Hepatocyte (in vitro differentiated cells): ENCODE measurements around the gene MFN2. TPM values are rescaled to one million over a fixed set of nuclear protein-coding genes. Genes with fewer than 3 reads are reported as not detected.
A peak's percentile ranks its signal among the peaks of the same experiment; 100 is the strongest.

Source experiments
- DNase-seq: peaks from one replicate; pipeline ENCODE4 v3.0.0-alpha.2; 2016; ENCODE audit warnings: low spot score
- H2AFZ ChIP-seq: fragments of 200-600 bp; sonication (generic); 2 replicates; pipeline ENCODE4 v1.6.0; 2016; ENCODE audit warnings: antibody characterized with exemption, mild to moderate bottlenecking
- H3K27ac ChIP-seq: fragments of 200-600 bp; sonication (generic); 2 replicates; pipeline ENCODE4 v1.5.1; 2016; ENCODE audit warnings: mild to moderate bottlenecking
- H3K27me3 ChIP-seq: fragments of 200-600 bp; sonication (generic); 2 replicates; pipeline ENCODE4 v1.6.1; 2016
- H3K36me3 ChIP-seq: fragments of 200-600 bp; sonication (generic); replicated peaks from 2 replicates; pipeline ENCODE4 v1.5.1; 2016; ENCODE audit warnings: low read depth; ENCODE audit not compliant: insufficient read depth
- H3K4me1 ChIP-seq: fragments of 200-600 bp; sonication (generic); 2 replicates; pipeline ENCODE4 v1.5.1; 2016; ENCODE audit warnings: mild to moderate bottlenecking, moderate library complexity; ENCODE audit not compliant: insufficient read depth
- H3K4me2 ChIP-seq: fragments of 200-600 bp; sonication (generic); 2 replicates; pipeline ENCODE4 v1.6.0; 2016
- H3K4me3 ChIP-seq: fragments of 200-600 bp; sonication (generic); 2 replicates; pipeline ENCODE4 v1.5.1; 2016; ENCODE audit warnings: mild to moderate bottlenecking
- H3K79me2 ChIP-seq: fragments of 200-600 bp; sonication (generic); 2 replicates; pipeline ENCODE4 v1.6.0; 2017; ENCODE audit warnings: mild to moderate bottlenecking
- H3K9me2 ChIP-seq: fragments of 200-600 bp; sonication (generic); replicated peaks from 2 replicates; pipeline ENCODE4 v1.6.0; 2017; ENCODE audit warnings: mild to moderate bottlenecking; ENCODE audit not compliant: insufficient read depth
- H3K9me3 ChIP-seq: fragments of 200-600 bp; sonication (generic); 2 replicates; pipeline ENCODE4 v1.5.1; 2016; ENCODE audit warnings: low read depth, mild to moderate bottlenecking
- H4K20me1 ChIP-seq: fragments of 200-600 bp; sonication (generic); 2 replicates; pipeline ENCODE4 v1.6.0; 2016; ENCODE audit warnings: mild to moderate bottlenecking; ENCODE audit not compliant: insufficient read depth, poor library complexity, severe bottlenecking
- CTCF ChIP-seq: fragments of 200-600 bp; sonication (generic); IDR thresholded peaks from 2 replicates; pipeline ENCODE4 v1.5.1; 2016; ENCODE audit warnings: antibody characterized with exemption, mild to moderate bottlenecking; ENCODE audit not compliant: poor library complexity
- EZH2 ChIP-seq: fragments of 200-600 bp; sonication (generic); IDR thresholded peaks from 2 replicates; pipeline ENCODE4 v1.6.1; 2016; ENCODE audit warnings: antibody characterized with exemption, mild to moderate bottlenecking, borderline replicate concordance
- EZH2phosphoT487 ChIP-seq: fragments of 200-600 bp; sonication (generic); IDR thresholded peaks from one replicate; pipeline ENCODE4 v1.6.1; 2018; ENCODE audit warnings: antibody characterized with exemption, mild to moderate bottlenecking, low read depth, moderate library complexity; ENCODE audit not compliant: unreplicated experiment, severe bottlenecking
- WGBS: methylation state at CpG from one replicate; pipeline ENCODE4 v1.1.6; 2016; ENCODE audit warnings: low lambda C conversion rate; ENCODE audit errors: missing lambda C conversion rate; 5-methylcytosine and 5-hydroxymethylcytosine counted together
- polyA plus RNA-seq: library from polyadenylated mRNA; unstranded; fragments of >200 nt; fragmentation: Nextera tagmentation; extraction: Ambion mirVana; gene quantifications from 2 replicates; pipeline ENCODE4 v1.2.1, GENCODE V29; 2016
- total RNA-seq: library from RNA; depleted of rRNA; stranded (reverse); fragments of >200 nt; gene quantifications from 2 replicates; pipeline ENCODE4 v1.2.3, GENCODE V29; 2014

The MFN2 gene
- total and polyA plus RNA-seq, 2 experiments from 2014 or later, result 43.1 to 54.3 TPM

GRCh38 chr1:11982010-11982392 lies 1.8 kb downstream of the MFN2 start:
- Histone ChIP-seq H3K27me3 (no peaks in the 10 kb centered on the region), H3K4me3 (no peak overlapping the region), H4K20me1 (no peaks in the 10 kb centered on the region), H3K9me3 (no peaks in the 10 kb centered on the region), H2AFZ (no peak overlapping the region), H3K4me1 (peaks cover 37% of the 10 kb centered on the region), H3K79me2 (peaks cover 53% of the 10 kb centered on the region), H3K27ac (peak overlapping the region; percentile 81), H3K36me3 (no peaks in the 10 kb centered on the region), H3K9me2 (no peaks in the 10 kb centered on the region), H3K4me2 (peak overlapping the region; percentile 90)
- TF ChIP-seq EZH2phosphoT487 (no peak), CTCF (no peak), EZH2 (no peak)
- DNase-seq, result no peak
- 84% methylated on average over 3 of the region's 3 CpGs for WGBS

- no peaks in the 10 kb centered on the region for H3K36me3 ChIP-seq
- DNase-seq, result peak; percentile 61
- H2AFZ ChIP-seq, result no peak overlapping the region
- peaks cover 67% of the 10 kb centered on the region for H3K79me2 ChIP-seq
- no peaks in the 10 kb centered on the region for H3K9me3 ChIP-seq
- H3K4me2 ChIP-seq, result peak overlapping the region; percentile 61
- H3K27ac ChIP-seq, result peak overlapping the region; percentile 81
- 62% methylated on average over 5 of the region's 5 CpGs for WGBS
- no peak overlapping the region for H3K4me3 ChIP-seq
- H3K4me1 ChIP-seq, result peaks cover 33% of the 10 kb centered on the region
- TF ChIP-seq CTCF, result no peak
- TF ChIP-seq EZH2phosphoT487, result no peak
- no peak for TF ChIP-seq EZH2
- H3K27me3 ChIP-seq, result no peaks in the 10 kb centered on the region
- H4K20me1 ChIP-seq, result no peaks in the 10 kb centered on the region
- H3K9me2 ChIP-seq, result no peaks in the 10 kb centered on the region
Observed at GRCh38 chr1:11984121-11984520, 3.9 kb downstream of the MFN2 start.

GRCh38 chr1:11984576-11984975 lies 4.3 kb downstream of the MFN2 start:
- TF ChIP-seq CTCF, result no peak
- no peak for TF ChIP-seq EZH2
- TF ChIP-seq EZH2phosphoT487, result no peak
- Histone ChIP-seq H3K36me3 (no peaks in the 10 kb centered on the region), H3K4me1 (peaks cover 28% of the 10 kb centered on the region), H3K79me2 (peaks cover 71% of the 10 kb centered on the region), H2AFZ (no peak overlapping the region), H3K27ac (peak overlapping the region; percentile 81), H3K4me2 (peak overlapping the region; percentile 61), H3K4me3 (no peak overlapping the region), H3K27me3 (no peaks in the 10 kb centered on the region), H3K9me2 (no peaks in the 10 kb centered on the region), H4K20me1 (no peaks in the 10 kb centered on the region), H3K9me3 (no peaks in the 10 kb centered on the region)
- peak; percentile 65 for DNase-seq
- WGBS, result 64% methylated on average over 6 of the region's 6 CpGs

- no peaks in the 10 kb centered on the region for H3K9me3 ChIP-seq
- no peak for TF ChIP-seq EZH2
- no peak for TF ChIP-seq CTCF
- TF ChIP-seq EZH2phosphoT487, result no peak
- H3K27ac ChIP-seq, result peak overlapping the region; percentile 81
- 96% methylated on average over 2 of the region's 3 CpGs for WGBS
- H3K4me1 ChIP-seq, result peaks cover 28% of the 10 kb centered on the region
- no peak overlapping the region for H3K4me3 ChIP-seq
- no peaks in the 10 kb centered on the region for H3K27me3 ChIP-seq
- H3K79me2 ChIP-seq, result peaks cover 75% of the 10 kb centered on the region
- H4K20me1 ChIP-seq, result no peaks in the 10 kb centered on the region
- H3K4me2 ChIP-seq, result peak overlapping the region; percentile 61
- no peak overlapping the region for H2AFZ ChIP-seq
- no peak for DNase-seq
- H3K9me2 ChIP-seq, result no peaks in the 10 kb centered on the region
- H3K36me3 ChIP-seq, result no peaks in the 10 kb centered on the region
Observed at GRCh38 chr1:11985171-11985570, 4.9 kb downstream of the MFN2 start.
